Prostate gland (tissue), 2 donors: ENCODE measurements around the gene C11orf97.
"Not testable (repeated sequence)": the region's sequence is repeated elsewhere in the genome, so short reads cannot be mapped to it uniquely, and the experiment has no call there.

Experiments used
- CTCF ChIP-seq, 4 experiments: fragments of 200-600 bp in 2 of 4; fragments of 450-650 bp in 2 of 4; sonication (generic) in 2 of 4; IDR thresholded peaks; 1 replicate in 3 of 4; 2 replicates in 1 of 4; pipeline ENCODE4 v1.5.1; 2016 to 2019; ENCODE audit warnings: antibody characterized with exemption in 4 of 4, mild to moderate bottlenecking in 2 of 4, moderate library complexity in 2 of 4
- POLR2A ChIP-seq: fragments of 450-650 bp; IDR thresholded peaks from one replicate; pipeline ENCODE4 v1.6.1; 2016; ENCODE audit warnings: antibody characterized with exemption, mild to moderate bottlenecking

GRCh38 chr11:94572975-94573374 lies 60.7 kb downstream of the C11orf97 start:
- TF ChIP-seq CTCF (IDR thresholded peaks at IDR 0.05); POLR2A: not testable (repeated sequence)
